ENCODE data around the gene CCDC154. TPM values are rescaled to one million over a fixed set of nuclear protein-coding genes. Genes with fewer than 3 reads are reported as not detected.

Gene CCDC154
- total and polyA plus RNA-seq, 9 of the 15 experiments (the other 6 are each of a cell fraction or from before 2014, with no cell fraction given), result 0.15 to 1.4 (median 0.20) TPM; not detected in 5

DNA sequence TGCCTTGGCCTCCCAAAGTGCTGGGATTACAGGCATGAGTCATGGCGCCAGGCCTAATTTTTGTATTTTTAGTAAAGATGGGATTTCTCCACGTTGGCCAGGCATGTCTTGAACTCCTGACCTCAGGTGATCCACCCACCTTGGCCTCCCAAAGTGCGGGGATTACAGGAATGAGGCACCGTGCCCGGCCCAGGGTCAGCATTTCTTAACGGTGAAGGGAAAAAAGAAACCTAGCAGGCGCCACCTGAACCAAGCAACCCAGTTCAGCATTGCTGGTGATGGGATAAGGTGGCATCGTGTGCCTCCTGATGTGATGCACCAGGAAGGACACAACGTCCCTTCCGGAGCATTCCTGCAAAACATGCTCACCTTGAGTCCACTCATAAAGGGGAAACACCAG lies 32.7 kb upstream of the CCDC154 start (continued):
- TF ChIP-seq, protein P1, sequence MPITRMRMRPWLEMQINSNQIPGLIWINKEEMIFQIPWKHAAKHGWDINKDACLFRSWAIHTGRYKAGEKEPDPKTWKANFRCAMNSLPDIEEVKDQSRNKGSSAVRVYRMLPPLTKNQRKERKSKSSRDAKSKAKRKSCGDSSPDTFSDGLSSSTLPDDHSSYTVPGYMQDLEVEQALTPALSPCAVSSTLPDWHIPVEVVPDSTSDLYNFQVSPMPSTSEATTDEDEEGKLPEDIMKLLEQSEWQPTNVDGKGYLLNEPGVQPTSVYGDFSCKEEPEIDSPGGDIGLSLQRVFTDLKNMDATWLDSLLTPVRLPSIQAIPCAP (CRISPR knock-in tag; IDR thresholded peaks at IDR 0.05; ENCODE audit: borderline replicate concordance), result no peak
- TF ChIP-seq, protein P2, sequence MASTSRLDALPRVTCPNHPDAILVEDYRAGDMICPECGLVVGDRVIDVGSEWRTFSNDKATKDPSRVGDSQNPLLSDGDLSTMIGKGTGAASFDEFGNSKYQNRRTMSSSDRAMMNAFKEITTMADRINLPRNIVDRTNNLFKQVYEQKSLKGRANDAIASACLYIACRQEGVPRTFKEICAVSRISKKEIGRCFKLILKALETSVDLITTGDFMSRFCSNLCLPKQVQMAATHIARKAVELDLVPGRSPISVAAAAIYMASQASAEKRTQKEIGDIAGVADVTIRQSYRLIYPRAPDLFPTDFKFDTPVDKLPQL (IDR thresholded peaks at IDR 0.05; ENCODE audit: extremely low read depth, insufficient read length), result no peak
- TF ChIP-seq, protein P3, sequence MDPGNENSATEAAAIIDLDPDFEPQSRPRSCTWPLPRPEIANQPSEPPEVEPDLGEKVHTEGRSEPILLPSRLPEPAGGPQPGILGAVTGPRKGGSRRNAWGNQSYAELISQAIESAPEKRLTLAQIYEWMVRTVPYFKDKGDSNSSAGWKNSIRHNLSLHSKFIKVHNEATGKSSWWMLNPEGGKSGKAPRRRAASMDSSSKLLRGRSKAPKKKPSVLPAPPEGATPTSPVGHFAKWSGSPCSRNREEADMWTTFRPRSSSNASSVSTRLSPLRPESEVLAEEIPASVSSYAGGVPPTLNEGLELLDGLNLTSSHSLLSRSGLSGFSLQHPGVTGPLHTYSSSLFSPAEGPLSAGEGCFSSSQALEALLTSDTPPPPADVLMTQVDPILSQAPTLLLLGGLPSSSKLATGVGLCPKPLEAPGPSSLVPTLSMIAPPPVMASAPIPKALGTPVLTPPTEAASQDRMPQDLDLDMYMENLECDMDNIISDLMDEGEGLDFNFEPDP (CRISPR knock-in tag; IDR thresholded peaks at IDR 0.05), result no peak
- no peak for TF ChIP-seq CTBP1 (IDR thresholded peaks at IDR 0.05; ENCODE audit: borderline replicate concordance)

DNA sequence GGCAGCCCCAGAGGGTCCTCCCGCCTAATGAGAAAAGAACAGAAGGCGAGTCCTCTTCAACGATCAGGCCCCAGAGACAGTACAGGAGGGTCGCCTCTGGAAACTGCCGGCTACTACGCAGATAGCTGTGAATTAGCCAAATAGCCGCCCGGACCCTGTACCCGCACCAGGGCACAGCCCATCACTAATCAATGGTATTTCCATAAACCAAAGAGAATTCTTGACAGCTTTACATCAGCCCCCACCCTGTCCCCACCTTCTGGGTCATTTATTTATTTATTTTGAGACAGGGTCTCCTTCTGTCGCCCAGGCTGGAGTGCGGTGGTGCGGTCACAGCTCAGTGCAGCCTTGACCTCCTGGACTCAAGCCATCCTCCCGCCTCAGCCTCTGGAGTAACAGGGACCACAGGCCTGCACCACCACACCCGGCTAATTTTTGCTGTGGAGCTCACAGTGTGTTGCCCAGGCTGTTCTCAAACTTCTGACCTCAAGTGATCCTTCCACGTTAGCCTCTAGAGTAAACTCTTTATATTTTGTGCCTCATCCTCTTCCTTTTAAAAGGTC lies 31.3 kb upstream of the CCDC154 start:
- Histone ChIP-seq H3K4me3 (peak overlapping the region; percentile 85), H3K4me1 (replicated peaks in 1 of 2; ENCODE audit: control insufficient read depth in 2 of 2, insufficient read depth in 2 of 2, low read length in 2 of 2) (peaks cover 31 to 48% of the 10 kb centered on the region in 2 experiments; a peak in 4 of 5 replicates), H3K4me2 (ENCODE audit: insufficient read depth, low read length) (peak overlapping the region; percentile 96), H3K27ac (ENCODE audit: extremely low read depth, low read depth, low read length) (peak overlapping the region; percentile 97), H3K79me2 (ENCODE audit: control insufficient read depth, insufficient read depth, low read length) (peaks cover 51% of the 10 kb centered on the region), H2AFZ (ENCODE audit: low read depth, low read length) (peak overlapping the region; percentile 92), H3K9ac (ENCODE audit: insufficient read depth in 1 of 2, low read depth in 2 of 2, low read length in 2 of 2) (peak overlapping the region; percentile 96 to 97), H3K27me3 (ENCODE audit: control insufficient read depth in 2 of 2, insufficient read depth in 2 of 2, low read length in 2 of 2) (no peaks in the 10 kb centered on the region), H3K9me1 (ENCODE audit: control insufficient read depth, insufficient read depth, low read length) (peaks cover 3% of the 10 kb centered on the region), H3K9me3 (replicated peaks; ENCODE audit: control insufficient read depth, insufficient read depth, low read depth, low read length) (no peaks in the 10 kb centered on the region), H4K20me1 (replicated peaks; ENCODE audit: control insufficient read depth, insufficient read depth, low read length) (peaks cover 2% of the 10 kb centered on the region; the same call in 1 of the 2 replicates), H3K36me3 (ENCODE audit: control insufficient read depth, insufficient read depth, low read length) (peaks cover 7% of the 10 kb centered on the region; the same call in 1 of the 3 replicates)
- BruUV-seq (replicated peaks), result no TSS peak
- POLR2A ChIA-PET, result interaction anchor here (0.5 to 0.7 kb wide), 5 partner anchors 37 to 908 kb away, joined by 3 read pairs; no protein-coding TSS in a partner anchor
- TF ChIP-seq, protein P4, sequence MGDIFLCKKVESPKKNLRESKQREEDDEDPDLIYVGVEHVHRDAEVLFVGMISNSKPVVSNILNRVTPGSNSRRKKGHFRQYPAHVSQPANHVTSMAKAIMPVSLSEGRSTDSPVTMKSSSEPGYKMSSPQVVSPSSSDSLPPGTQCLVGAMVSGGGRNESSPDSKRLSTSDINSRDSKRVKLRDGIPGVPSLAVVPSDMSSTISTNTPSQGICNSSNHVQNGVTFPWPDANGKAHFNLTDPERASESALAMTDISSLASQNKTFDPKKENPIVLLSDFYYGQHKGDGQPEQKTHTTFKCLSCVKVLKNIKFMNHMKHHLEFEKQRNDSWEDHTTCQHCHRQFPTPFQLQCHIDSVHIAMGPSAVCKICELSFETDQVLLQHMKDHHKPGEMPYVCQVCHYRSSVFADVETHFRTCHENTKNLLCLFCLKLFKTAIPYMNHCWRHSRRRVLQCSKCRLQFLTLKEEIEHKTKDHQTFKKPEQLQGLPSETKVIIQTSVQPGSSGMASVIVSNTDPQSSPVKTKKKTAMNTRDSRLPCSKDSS (IDR thresholded peaks at IDR 0.05; ENCODE audit: low read depth, partially characterized antibody), result no peak
- 0 out of 2 replicates have a peak, but pooled peaks have one; percentile 12 for TF ChIP-seq NFIC (IDR thresholded peaks at IDR 0.05)
- TF ChIP-seq, protein P5, sequence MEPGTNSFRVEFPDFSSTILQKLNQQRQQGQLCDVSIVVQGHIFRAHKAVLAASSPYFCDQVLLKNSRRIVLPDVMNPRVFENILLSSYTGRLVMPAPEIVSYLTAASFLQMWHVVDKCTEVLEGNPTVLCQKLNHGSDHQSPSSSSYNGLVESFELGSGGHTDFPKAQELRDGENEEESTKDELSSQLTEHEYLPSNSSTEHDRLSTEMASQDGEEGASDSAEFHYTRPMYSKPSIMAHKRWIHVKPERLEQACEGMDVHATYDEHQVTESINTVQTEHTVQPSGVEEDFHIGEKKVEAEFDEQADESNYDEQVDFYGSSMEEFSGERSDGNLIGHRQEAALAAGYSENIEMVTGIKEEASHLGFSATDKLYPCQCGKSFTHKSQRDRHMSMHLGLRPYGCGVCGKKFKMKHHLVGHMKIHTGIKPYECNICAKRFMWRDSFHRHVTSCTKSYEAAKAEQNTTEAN (CRISPR knock-in tag; IDR thresholded peaks at IDR 0.05), result 0 out of 2 replicates have a peak, but pooled peaks have one; percentile 7
- DNase-seq (ENCODE audit: extremely low read depth in 1 of 4, low spot score in 3 of 4) (peak in 1 of 4 experiments; percentile 29), ATAC-seq (peak; percentile 4), FAIRE-seq (peak; percentile 62)
- in situ Hi-C loops (cut with MboI), result no loop called here
- 39% methylated on average over 15 of the region's 15 CpGs for WGBS (ENCODE audit: insufficient coverage, low coverage, missing lambda C conversion rate)
- CTCF ChIA-PET (ENCODE audit: low intra/inter-chr PET ratio), result no interaction called here
- intact Hi-C loops (cut with micrococcal nuclease), result no loop called here
